MM.1S (cell line): ENCODE data around the gene TFDP1.

Experiments used
- CTCF ChIP-seq: fragments of 300-600 bp; sonication (generic); IDR thresholded peaks from 2 replicates; pipeline ENCODE4 v1.5.1; 2016; ENCODE audit warnings: antibody characterized with exemption, low read length, mixed read lengths
- EZH2 ChIP-seq: fragments of 300-600 bp; sonication (generic); optimal IDR thresholded peaks from 2 replicates; pipeline ENCODE3; 2017; ENCODE audit warnings: low read depth, mild to moderate bottlenecking, antibody characterized with exemption, low read length, mixed read lengths

DNA sequence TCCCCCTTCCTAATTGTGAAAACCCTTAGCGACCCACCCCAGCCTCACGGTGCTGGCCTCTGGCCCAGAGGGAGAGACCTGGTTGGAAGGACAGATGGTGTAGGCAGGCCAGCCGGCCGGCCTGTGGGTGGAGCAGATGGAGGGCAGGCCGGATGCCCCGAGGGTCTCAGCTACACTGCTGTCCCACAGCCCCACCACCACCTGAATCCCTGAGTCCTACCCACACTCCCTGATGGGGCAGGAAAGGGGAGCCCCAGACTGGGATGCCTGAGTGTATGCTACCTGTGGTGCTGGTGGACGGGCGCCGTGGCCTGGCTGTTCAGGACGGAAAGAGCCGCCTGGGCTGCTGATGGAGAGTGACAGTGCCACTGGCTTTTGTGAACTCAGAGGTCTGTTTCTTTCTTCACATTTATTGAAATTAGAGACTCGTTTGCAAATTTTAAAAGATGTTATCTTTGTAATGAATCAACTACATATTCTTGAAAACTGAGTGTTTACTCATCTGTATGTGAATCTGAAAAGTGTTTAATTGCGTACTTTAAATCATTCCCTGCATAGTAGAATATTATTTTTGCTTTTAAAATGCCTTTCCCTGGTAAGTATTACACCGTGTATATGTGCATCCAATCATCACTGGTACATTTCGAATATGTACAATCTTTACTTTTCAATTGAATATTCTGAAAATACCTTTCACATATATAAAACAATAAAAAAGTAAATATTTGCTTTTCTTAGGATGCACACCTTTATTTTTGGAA, 35.7 kb downstream of the TFDP1 start:
- TF ChIP-seq CTCF (no peak), EZH2 (no peak)
